ENCODE results near the gene GUCY1A2. TPM values are rescaled to one million over a fixed set of nuclear protein-coding genes. Genes with fewer than 3 reads are reported as not detected.

Gene GUCY1A2
- total RNA-seq, 1 donor from 2014 or later: 1.3 TPM

DNA sequence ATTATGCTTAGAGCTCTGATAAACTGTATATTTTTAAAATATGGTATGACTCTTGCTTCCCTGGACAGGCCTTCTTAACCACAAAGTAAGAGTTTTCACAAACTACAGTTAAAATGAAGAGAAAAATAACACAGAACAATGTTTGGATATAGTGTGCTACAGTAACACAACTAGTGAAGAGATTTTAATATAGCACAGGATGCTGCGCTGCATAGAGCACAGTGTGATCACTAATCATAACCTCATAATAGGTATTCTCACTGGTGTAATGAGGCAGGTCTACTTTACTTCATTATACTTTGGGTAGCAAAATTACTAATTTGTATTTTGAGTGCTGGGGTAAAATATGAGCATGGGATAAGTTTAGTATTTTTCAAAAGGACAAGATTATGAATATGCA, 256.5 kb downstream of the GUCY1A2 start:
- ATAC-seq: no peak
- no peak for DNase-seq (ENCODE audit: low spot score)

DNA sequence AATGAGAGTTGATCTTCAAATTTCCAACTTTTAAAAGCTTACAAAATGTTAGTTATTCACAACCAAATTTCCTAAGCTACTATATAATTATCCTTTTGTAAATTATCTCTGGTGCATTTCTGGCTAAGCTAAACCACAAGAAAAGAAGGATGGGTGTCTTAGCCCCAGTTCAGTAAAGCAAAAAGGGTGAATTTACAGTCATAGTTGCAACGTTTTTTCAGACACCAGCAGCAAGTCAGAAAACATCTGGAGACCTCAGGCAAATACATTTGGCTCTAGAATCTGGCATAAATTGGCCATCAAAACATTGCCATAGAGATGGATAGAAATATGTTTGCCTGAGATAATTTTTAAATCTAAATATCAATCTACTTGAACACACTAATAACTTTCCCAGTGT, 257.0 kb downstream of the GUCY1A2 start:
- ATAC-seq (no peak), DNase-seq (ENCODE audit: low spot score) (no peak)

DNA sequence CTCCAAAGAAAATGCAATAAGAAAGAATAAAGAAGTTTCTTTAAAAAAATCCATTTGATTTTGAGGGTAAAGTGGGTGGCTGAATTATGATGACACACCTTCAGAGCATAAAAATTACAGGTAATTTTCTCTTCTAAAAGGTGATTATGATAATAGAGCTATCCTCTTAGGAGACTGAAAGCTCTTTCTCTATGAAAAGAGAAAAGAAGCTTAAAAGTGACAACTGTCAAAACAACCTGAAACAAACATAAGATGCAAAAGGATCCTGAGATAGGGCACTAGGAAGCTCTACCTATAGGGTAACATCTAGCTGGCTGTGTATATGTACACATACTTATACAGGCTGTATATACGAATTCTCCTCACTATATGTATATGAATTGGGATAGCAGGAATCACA, 270.2 kb downstream of the GUCY1A2 start:
- ATAC-seq (no peak), DNase-seq (ENCODE audit: low spot score) (no peak)

DNA sequence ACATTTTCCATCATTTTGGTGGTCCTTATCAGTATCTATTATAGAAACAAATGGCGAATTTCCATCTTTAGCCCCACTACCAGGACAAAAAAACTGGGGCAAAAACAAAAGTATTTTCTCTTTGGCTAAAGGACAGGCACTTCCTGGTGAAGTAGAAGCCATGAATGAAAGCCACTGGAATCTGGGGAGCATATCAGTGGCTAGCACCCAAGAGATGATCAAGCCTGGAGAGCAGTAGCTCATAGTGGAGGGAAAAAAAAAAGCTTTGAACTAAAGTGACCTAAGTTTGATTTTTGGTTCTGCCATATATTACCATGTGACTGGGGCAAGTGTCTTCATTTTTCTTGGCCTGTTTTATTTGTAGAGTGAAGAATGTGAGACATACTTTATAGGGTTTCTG, 272.3 kb downstream of the GUCY1A2 start:
- DNase-seq (ENCODE audit: low spot score) (no peak), ATAC-seq (no peak)

DNA sequence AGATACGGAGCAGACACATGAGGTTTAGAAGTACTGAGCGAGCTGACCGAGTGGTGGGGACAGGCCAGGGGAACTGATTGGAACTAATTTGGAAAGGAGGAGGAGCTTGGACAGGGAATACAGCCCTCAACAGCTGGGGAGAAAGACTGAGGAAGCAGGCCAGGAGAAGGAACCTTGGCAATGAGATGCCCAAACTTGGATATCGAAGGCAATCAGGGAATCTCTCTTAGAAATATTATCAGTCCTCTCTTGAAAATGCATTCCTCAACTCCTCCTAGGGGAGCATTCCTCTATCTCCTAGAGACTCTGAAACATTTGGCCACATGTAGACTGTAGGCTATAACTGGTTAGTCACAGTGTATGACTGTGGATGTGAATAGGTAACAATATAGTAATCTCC, 284.6 kb downstream of the GUCY1A2 start:
- ATAC-seq: no peak
- no peak for DNase-seq (ENCODE audit: low spot score)

DNA sequence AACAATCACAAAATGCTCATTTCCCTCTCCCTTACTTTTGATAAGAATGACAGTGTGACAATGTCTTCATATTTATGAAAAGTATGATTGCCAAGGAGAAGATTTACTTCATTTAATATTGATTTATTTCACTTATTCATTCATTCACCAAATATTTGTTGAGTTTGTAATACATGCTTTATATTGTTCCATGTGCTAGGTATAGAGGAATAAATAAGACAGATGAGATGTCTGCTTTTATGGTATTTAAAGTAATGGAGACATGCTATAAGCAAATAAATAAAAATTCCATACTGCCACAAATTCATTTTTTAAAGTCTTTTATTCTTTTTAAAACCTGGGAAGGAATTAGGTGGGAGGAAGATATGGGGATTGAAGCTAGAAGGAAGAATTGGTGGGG, 289.4 kb downstream of the GUCY1A2 start:
- ATAC-seq: no peak
- no peak for DNase-seq (ENCODE audit: low spot score)

DNA sequence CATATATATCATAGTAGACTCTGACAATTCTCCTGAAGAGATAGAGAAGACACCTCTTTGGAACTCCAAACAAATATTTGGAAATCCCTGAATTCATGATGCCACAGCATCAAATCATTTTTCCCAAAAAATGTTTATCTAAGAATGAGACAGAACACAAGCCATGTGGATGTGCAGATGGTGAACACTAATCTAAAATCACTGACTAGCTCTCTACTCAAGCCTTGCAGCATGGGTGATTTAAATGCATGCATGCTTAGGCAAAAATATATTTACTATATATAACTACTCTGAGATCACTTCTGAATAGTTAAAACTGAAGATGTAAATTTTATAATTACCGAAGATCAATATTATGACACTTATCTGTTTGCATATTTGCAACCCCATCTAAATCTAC, 289.9 kb downstream of the GUCY1A2 start:
- ATAC-seq (no peak), DNase-seq (ENCODE audit: low spot score) (no peak)

DNA sequence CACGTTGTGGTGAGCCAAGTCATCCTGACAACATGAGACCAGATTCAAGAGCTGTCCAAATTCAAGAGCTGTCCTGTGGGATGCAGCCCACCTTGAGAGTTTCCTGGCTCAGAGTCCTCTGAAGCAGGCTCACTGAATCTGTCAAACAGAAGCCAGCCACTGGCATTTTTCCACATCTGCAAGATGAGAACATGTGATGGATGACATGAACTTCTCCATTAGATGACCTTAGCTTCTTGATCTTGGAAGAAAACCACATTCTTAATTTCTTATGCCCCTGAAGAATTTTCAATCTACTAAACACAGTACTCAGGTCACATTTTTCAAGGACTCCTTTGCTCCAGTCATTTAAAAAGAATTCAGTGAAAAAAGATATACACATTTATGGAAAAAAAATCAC, 291.0 kb downstream of the GUCY1A2 start:
- DNase-seq (ENCODE audit: low spot score) (no peak), ATAC-seq (no peak)

DNA sequence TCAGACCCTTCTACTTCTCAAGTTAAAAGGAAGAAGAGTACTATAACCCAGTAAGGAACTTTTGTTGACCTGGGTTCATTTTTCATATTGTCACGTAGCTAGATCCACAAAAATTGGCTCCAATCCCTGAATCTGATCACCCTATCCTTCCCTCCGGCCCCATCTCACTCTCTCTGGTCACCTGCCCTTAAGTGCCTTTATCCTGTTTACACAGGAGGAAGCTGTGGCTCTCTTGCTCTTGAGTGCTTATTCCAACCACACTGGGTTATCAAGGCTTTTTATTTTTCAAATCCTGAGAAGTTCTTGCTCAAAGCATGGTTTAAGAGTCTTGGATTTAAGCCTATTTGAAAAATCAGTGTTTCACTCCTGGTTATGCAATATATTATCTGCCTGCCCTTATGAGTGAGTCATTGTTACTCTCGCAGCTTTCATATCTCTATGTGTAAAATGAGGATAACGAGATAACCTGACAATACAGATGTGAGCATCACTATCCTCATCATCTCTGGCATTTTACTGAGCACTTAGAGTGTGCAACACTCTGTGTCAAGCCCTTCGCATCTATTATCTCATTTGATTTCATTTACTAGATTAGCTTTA, 293.9 kb downstream of the GUCY1A2 start:
- ATAC-seq (no peak), DNase-seq (ENCODE audit: low spot score) (no peak)

DNA sequence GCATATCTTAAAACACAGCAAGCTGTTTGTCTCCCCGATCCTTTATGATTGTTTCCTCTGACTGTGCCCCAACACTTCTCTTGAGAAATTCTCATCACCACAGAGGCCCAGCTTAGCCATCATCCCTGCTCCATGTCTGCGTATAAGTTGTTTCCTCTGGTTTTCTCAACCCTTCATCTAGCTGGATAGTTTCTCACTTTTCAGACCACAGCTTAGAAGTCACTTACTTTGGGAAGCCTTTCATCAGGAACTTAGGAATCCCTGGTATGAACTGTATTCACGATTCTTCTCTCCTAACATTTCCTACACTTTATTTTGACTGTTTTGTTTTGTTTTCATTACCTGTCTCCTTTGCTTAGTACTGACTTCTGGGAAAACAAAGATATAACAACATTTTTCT, 295.2 kb downstream of the GUCY1A2 start:
- ATAC-seq (no peak), DNase-seq (ENCODE audit: low spot score) (no peak)

DNA sequence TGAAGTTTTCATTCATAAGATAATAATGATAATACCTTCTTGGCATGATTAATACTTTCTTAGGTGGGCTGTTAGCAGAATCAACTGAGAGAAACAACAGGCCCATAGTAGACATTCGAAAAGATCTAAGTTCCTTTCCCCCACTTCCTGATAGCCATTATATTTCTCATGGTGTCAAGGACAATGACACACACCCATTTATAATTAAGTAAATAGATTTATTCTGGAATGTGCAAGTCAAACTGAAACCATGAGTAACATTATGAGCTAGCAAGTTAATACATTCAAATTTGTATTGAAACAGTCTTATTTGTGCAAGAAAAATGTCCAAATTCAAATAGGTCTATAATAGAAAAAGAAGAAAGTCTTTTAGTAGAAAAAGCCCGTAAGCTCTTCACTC, 301.1 kb downstream of the GUCY1A2 start:
- no peak for DNase-seq (ENCODE audit: low spot score)
- ATAC-seq: no peak

DNA sequence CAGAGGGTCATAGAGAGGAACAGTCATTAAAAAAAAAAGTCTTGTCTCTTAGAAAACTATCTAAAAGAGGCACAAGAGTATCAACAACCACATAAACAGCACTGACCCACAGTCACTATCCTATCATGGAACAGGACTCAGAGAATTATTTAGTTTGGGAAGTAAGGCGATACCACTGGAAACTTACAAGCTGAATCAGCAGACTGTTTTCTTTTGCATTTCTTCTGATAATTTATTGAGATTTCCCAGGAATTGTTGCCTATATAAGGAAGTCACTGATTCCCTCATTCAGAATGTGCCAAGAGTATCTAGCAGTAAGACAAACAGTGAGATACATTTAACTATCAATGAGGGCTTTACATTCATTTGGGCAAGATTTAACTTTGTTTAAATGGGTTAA, 304.1 kb downstream of the GUCY1A2 start:
- DNase-seq (ENCODE audit: low spot score) (no peak), ATAC-seq (no peak)

DNA sequence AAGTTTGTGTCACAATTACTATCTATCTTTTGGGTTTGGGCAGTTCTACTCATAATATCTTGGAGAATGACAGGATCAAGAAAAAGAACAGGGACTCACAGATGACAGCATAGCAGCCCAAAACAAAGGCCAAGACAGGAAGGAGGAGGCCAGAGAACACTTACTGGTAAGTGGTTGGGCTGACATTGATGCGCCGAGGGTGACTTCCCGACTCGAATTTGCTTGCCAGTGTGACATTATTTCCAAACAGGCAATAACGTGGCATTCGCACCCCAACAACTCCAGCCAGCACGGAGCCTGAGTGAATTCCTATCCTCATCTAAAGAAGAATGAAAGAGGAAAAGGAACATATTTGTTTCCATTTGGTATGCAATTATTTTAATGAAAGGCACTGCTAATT, 309.9 kb downstream of the GUCY1A2 start:
- ATAC-seq (no peak), DNase-seq (ENCODE audit: low spot score) (no peak)

DNA sequence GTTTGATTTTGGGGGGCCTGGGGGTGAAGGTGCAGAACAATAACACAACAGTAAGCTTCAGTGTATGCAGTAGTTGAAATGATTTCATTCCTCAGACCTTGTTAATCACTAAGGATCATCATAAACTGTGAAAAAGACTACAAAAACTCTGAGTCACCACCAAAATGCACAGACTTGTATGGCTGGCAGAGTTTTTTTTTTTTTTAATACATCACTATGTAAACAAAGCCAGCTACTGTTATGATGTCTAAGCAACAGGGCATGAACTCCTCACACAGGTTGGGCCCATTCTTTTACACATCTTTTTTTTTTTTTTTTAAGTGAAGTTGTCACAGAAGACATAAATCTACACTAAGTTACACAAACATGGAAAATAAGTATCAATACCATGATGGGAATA, 311.9 kb downstream of the GUCY1A2 start:
- ATAC-seq (no peak), DNase-seq (ENCODE audit: low spot score) (no peak)

DNA sequence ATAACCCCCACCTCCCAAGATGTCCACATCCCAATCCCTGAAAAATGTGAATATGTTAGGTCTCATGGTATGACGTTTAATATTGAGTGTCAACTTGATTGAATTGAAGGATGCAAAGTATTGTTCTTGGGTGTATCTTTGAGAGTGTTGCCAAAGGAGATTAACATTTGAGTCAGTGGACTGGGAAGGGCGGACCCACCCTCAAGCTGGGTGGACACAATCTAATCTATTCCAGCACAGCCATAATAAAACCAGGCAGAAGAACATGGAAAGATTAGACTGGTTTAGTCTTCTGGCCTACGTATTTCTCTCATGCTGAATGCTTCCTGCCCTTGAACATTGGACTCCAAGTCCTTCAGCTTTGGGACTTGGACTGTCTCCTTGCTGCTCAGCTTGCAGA, 315.5 kb downstream of the GUCY1A2 start:
- DNase-seq (ENCODE audit: low spot score) (no peak), ATAC-seq (no peak)

DNA sequence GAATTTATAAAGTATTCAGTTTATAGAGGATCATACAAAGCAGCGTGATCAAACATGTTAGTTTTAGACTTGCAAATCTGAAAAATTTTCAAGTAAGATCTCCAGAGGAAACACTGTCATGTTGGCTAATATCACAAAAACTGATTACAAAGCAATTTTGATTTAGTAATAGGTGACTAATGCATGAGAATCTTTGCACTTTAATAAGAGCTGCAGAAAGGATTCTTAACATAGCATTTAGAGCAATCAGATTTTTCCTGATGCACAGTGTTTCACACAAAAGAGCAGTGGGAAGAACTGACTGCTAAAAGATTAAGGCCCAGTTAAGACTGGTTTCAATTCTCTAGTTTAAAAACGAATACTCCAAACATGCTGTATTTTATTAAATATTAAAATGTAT, 321.2 kb downstream of the GUCY1A2 start:
- ATAC-seq (no peak), DNase-seq (ENCODE audit: low spot score) (no peak)

DNA sequence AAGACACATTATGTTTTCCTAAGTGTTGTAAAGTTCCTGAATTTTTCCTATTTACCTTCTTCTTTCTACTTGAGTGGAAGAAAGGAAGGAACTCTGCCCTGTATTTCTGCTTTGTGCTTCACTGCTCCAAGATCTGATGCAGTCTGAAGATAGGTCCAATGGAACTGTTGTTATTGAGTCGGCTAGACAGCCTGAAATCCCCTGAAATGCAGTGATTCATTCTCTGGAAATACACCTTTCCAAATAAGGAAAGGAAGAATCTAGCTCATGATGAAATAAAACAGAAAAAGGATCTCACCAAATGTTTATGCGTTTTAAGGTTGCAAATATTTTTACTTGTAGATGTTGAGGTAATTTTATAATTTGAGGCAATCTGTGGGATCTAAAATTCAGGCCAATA, 322.8 kb downstream of the GUCY1A2 start:
- DNase-seq (ENCODE audit: low spot score) (no peak), ATAC-seq (no peak)

DNA sequence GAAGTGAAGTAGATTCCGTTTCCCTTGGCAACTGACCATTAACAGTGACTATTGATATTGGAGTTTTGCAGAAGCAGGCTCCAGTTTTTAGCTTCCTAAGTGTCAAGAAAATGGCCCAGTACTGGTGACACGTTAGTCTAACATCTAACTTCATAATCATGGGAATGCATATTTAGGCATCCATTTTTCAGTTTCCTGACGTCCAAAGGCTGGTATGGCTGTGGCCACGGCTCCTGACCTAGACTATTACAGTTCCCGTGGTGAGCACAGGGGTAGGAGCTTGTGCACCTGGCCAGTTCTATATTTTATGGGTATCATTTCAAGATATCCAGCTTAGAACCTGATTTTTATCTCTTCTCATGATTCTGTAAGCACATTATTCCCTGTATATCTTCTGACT, 323.8 kb downstream of the GUCY1A2 start:
- ATAC-seq (no peak), DNase-seq (ENCODE audit: low spot score) (no peak)

DNA sequence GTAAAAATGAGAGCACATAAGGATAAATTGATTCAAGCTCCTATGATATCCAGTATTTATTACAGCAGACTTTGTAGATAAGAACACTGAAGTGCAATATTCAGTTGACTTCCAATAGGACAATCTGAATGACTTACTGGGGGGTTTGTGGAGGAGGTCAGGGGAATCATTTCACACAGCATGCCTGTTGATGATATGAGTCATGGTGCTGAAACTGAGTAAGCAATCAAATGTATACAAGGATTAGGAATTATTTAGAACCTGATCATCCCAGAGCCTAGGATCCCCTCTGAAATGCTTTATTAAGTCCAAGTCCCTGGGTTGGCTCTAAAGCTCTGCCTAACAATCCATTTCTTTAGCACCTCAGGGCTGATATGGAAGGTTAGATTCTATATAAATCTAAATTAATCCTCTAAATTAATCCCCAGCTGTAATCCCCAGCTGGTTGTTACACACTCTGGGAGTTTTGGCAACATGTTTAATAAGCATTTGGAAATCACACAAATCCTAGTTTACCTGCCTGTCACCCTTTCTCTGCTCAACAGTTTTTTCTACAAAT, 326.4 kb downstream of the GUCY1A2 start:
- DNase-seq (ENCODE audit: low spot score) (no peak), ATAC-seq (no peak)

DNA sequence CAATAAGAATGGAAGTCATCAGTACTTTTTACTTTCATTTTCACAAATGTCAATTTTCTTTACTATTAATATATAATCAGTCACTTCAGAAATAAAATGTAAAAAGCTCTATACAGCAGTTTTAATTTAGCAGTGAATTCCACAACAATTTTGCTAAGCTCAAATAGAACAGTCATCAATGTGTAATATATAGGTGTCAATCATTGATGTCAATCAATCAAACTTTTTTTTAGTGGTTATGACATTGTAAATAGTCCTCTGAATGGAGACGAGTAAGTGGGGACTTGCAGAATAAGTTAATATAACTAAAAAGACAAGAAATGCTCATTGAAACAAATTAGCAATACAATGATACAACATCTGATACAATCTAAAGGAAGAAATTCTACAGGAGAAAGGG, 327.4 kb downstream of the GUCY1A2 start:
- ATAC-seq (no peak), DNase-seq (ENCODE audit: low spot score) (no peak)

DNA sequence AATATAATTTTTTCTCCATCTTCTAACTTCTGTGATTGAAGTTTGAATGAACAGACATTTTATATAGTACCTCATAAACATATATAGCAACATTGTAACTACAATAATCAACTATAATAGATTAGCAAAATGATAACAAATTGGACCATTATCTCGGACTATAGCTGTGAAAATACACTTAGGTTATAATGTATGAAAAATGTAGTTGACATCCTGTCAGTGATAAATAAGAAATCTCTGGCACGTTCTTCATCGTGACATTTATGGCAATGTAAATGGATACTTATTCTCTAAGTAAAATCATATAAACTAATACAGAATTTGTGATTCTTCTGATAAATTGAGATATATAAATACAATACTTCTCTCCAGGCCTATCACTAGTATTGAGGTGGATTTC, 333.3 kb downstream of the GUCY1A2 start:
- ATAC-seq: no peak
- no peak for DNase-seq (ENCODE audit: low spot score)

DNA sequence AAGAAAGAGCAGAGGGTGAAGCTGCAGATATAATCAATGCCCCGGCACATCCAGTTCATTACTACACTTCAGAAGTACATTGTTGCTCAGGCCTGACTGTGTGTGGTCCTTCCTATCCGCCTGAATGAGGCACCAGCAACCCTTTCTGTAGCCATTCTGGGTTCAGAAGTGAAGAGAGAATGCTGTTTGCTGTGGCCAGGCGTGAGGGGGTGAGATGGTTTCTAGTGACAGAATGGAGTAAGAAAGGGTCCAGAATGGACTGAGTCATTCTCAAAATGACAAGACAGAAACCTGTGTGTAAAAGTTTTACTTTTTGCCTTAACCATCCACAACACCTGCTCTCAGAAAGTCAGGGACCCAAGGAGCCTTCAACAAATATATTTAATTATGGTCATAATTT, 334.8 kb downstream of the GUCY1A2 start:
- no peak for ATAC-seq
- DNase-seq (ENCODE audit: low spot score): no peak

DNA sequence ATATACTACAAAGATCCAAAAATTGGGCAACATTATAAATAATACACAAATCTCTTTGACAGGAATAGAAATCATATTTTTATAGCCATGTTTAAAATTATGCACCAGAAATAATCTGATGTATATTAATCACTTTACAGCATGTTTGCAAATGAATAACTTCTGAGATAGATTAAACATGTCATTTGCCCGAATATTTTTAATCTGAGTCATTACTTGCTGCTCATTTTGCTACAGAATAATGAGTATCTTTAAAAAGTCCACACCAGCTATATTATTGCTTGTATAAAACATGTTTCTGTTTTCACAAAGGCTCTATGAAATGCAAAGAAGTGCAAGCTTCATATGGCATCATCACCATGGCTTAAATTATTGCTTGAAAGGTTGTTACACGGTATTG, 336.8 kb downstream of the GUCY1A2 start:
- DNase-seq (ENCODE audit: low spot score): no peak
- ATAC-seq: no peak

DNA sequence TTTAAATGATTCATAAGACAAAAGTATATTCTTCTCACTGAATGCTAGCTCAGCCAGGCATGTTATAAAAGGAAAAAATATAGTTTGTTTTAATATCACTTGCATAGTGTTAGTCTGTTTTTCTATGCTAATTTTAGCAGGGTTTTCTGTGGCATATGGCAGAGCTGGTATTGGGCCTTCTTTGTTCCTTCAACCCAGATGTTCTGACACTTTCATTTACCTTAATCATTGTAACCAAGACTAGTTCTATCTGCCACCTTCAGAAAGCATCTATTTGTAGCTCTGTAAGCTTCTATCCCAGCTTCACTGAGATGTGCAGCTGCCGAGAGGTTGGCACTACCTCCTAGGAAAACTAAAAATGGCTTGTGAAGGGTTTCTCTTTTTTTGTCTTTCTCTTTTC, 338.7 kb downstream of the GUCY1A2 start:
- ATAC-seq (no peak), DNase-seq (ENCODE audit: low spot score) (no peak)

All from left lobe of liver (tissue), 2 donors.